Hepatocyte (in vitro differentiated cells): Measurements from ENCODE around the gene KLHL5.

ENCODE experiments used
- EZH2 ChIP-seq: fragments of 200-600 bp; sonication (generic); IDR thresholded peaks from 2 replicates; pipeline ENCODE4 v1.6.1; 2016; ENCODE audit warnings: antibody characterized with exemption, mild to moderate bottlenecking, borderline replicate concordance
- EZH2phosphoT487 ChIP-seq: fragments of 200-600 bp; sonication (generic); IDR thresholded peaks from one replicate; pipeline ENCODE4 v1.6.1; 2018; ENCODE audit warnings: antibody characterized with exemption, mild to moderate bottlenecking, low read depth, moderate library complexity; ENCODE audit not compliant: unreplicated experiment, severe bottlenecking
- TF ChIP-seq, protein P1 (sequence below): fragments of 200-600 bp; sonication (generic); IDR thresholded peaks from 2 replicates; pipeline ENCODE4 v1.5.1; 2016; ENCODE audit warnings: antibody characterized with exemption, mild to moderate bottlenecking; ENCODE audit not compliant: poor library complexity

DNA sequence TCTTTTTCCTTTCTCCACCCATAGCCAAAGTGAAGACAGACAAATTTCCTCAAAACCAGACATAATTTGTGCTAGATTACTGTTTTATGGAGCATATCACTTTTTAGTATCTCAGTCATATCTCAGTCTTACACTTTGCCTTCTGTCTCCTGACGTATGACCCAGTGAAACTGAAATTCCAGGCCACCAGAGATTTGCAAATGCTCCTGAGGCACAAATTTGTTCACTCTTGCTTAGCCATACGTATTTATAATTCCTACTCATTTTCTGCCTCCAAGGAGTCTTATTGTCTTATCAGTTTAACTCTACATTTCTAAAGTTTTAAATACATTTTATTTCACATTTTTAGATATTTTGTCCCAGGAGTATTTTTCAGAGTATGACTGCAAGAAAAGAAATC lies 39.8 kb upstream of the KLHL5 start:
- TF ChIP-seq, protein P1, sequence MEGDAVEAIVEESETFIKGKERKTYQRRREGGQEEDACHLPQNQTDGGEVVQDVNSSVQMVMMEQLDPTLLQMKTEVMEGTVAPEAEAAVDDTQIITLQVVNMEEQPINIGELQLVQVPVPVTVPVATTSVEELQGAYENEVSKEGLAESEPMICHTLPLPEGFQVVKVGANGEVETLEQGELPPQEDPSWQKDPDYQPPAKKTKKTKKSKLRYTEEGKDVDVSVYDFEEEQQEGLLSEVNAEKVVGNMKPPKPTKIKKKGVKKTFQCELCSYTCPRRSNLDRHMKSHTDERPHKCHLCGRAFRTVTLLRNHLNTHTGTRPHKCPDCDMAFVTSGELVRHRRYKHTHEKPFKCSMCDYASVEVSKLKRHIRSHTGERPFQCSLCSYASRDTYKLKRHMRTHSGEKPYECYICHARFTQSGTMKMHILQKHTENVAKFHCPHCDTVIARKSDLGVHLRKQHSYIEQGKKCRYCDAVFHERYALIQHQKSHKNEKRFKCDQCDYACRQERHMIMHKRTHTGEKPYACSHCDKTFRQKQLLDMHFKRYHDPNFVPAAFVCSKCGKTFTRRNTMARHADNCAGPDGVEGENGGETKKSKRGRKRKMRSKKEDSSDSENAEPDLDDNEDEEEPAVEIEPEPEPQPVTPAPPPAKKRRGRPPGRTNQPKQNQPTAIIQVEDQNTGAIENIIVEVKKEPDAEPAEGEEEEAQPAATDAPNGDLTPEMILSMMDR = no peak
- TF ChIP-seq EZH2 (no peak), EZH2phosphoT487 (no peak)
